CD14-positive monocyte (primary cell): ENCODE data around the gene MCMBP. TPM values are rescaled to one million over a fixed set of nuclear protein-coding genes. Genes with fewer than 3 reads are reported as not detected.
A peak's percentile ranks its signal among the peaks of the same experiment; 100 is the strongest.

ENCODE experiments used
- DNase-seq, 3 donors: peaks; one replicate each; pipeline ENCODE4 v3.0.0-alpha.2; 2011 to 2022
- H2AFZ ChIP-seq: 2 replicates; pipeline ENCODE4 v1.6.0; 2012; ENCODE audit warnings: mild to moderate bottlenecking, low read depth, low read length, inconsistent platforms; ENCODE audit not compliant: insufficient read depth, poor library complexity, severe bottlenecking
- H3K27ac ChIP-seq, 2 donors: 1 replicate in 1 of 2; 2 replicates in 1 of 2; pipeline ENCODE4 v1.5.1; 2012 to 2013; ENCODE audit warnings: low read length in 2 of 2, control low read depth in 1 of 2, inconsistent platforms in 1 of 2, low read depth in 1 of 2, mild to moderate bottlenecking in 1 of 2
- H3K27me3 ChIP-seq, 2 donors: one replicate each; pipeline versions ENCODE4 v1.6.0 to v1.6.1; 2011 to 2013; ENCODE audit warnings: low read length in 2 of 2; ENCODE audit not compliant: control insufficient read depth in 2 of 2, insufficient read depth in 2 of 2
- H3K36me3 ChIP-seq, 2 donors: replicated peaks in 1 of 2; 1 replicate in 1 of 2; 2 replicates in 1 of 2; pipeline versions ENCODE4 v1.5.1 to v1.6.1; 2012 to 2013; ENCODE audit warnings: low read length in 2 of 2, control low read depth in 1 of 2, inconsistent platforms in 1 of 2, mild to moderate bottlenecking in 1 of 2; ENCODE audit not compliant: insufficient read depth in 2 of 2, control insufficient read depth in 1 of 2
- H3K4me1 ChIP-seq, 2 donors: 1 replicate in 1 of 2; 2 replicates in 1 of 2; pipeline versions ENCODE4 v1.5.1 to v1.6.1; 2012 to 2013; ENCODE audit warnings: low read length in 2 of 2, control low read depth in 1 of 2, inconsistent platforms in 1 of 2, mild to moderate bottlenecking in 1 of 2, moderate library complexity in 1 of 2; ENCODE audit not compliant: insufficient read depth in 2 of 2, control insufficient read depth in 1 of 2
- H3K4me2 ChIP-seq: replicated peaks from 2 replicates; pipeline ENCODE3; 2012; ENCODE audit warnings: low read length, moderate library complexity, mild to moderate bottlenecking; ENCODE audit not compliant: poor library complexity, severe bottlenecking; ENCODE audit errors: extremely low read depth
- H3K4me3 ChIP-seq, 3 experiments: fragments of 200-600 bp in 1 of 3; sonication (generic) in 1 of 3; replicated peaks in 1 of 3; 1 replicate in 2 of 3; 2 replicates in 1 of 3; pipeline ENCODE4 v1.5.1; 2011 to 2013; ENCODE audit warnings: low read length in 3 of 3, mild to moderate bottlenecking in 3 of 3, control low read depth in 2 of 3, low read depth in 2 of 3, inconsistent platforms in 1 of 3, moderate library complexity in 1 of 3
- H3K79me2 ChIP-seq: 2 replicates; pipeline ENCODE4 v1.6.0; 2012; ENCODE audit warnings: mild to moderate bottlenecking, control low read depth, inconsistent platforms, low read length, moderate library complexity; ENCODE audit not compliant: insufficient read depth
- H3K9ac ChIP-seq: 2 replicates; pipeline ENCODE4 v1.6.0; 2017; ENCODE audit warnings: low read length, mild to moderate bottlenecking; ENCODE audit not compliant: insufficient read depth, poor library complexity, severe bottlenecking
- H3K9me3 ChIP-seq, 2 donors: replicated peaks in 1 of 2; 1 replicate in 1 of 2; 2 replicates in 1 of 2; pipeline versions ENCODE4 v1.5.1 to v1.6.1; 2012 to 2013; ENCODE audit warnings: low read length in 2 of 2, control low read depth in 1 of 2; ENCODE audit not compliant: control insufficient read depth in 1 of 2, insufficient read depth in 1 of 2
- H4K20me1 ChIP-seq: 2 replicates; pipeline ENCODE4 v1.6.0; 2012; ENCODE audit warnings: mild to moderate bottlenecking, low read length, control low read depth, moderate library complexity; ENCODE audit not compliant: insufficient read depth
- H3K27ac Mint-ChIP-seq, 7 donors: one replicate each; pipeline ENCODE4 v1.8.0; 2020; ENCODE audit warnings: mild to moderate bottlenecking in 7 of 7, mixed read lengths in 7 of 7, moderate library complexity in 6 of 7, inconsistent platforms in 2 of 7
- H3K27me3 Mint-ChIP-seq, 3 donors: one replicate each; pipeline ENCODE4 v1.8.0; 2021 to 2022; ENCODE audit warnings: low read depth in 3 of 3, mild to moderate bottlenecking in 3 of 3, mixed read lengths in 3 of 3, moderate library complexity in 3 of 3, inconsistent platforms in 1 of 3
- H3K36me3 Mint-ChIP-seq, 2 donors: one replicate each; pipeline ENCODE4 v1.8.0; 2020; ENCODE audit warnings: mixed read lengths in 2 of 2, inconsistent platforms in 1 of 2, mild to moderate bottlenecking in 1 of 2
- H3K4me1 Mint-ChIP-seq: one replicate; pipeline ENCODE4 v1.8.0; 2020; ENCODE audit warnings: mild to moderate bottlenecking, mixed read lengths
- H3K4me3 Mint-ChIP-seq, 2 donors: one replicate each; pipeline ENCODE4 v1.8.0; 2020; ENCODE audit warnings: mild to moderate bottlenecking in 2 of 2, mixed read lengths in 2 of 2, moderate library complexity in 1 of 2
- H3K9me3 Mint-ChIP-seq, 7 donors: one replicate each; pipeline ENCODE4 v1.8.0; 2020 to 2022; ENCODE audit warnings: mixed read lengths in 7 of 7, mild to moderate bottlenecking in 6 of 7, moderate library complexity in 6 of 7, inconsistent platforms in 2 of 7
- CTCF ChIP-seq: fragments of 200-600 bp; IDR thresholded peaks from one replicate; pipeline ENCODE4 v1.8.0; 2022; ENCODE audit warnings: antibody characterized with exemption, mild to moderate bottlenecking
- WGBS: methylation state at CpG from one replicate; pipeline ENCODE4 v1.1.5; 2013; ENCODE audit warnings: missing lambda C conversion rate; ENCODE audit not compliant: insufficient coverage; 5-methylcytosine and 5-hydroxymethylcytosine counted together
- intact Hi-C, 2 donors: fragments of 100-400 bp; cut with micrococcal nuclease; formaldehyde crosslinking; loops; one replicate each; pipeline versions ENCODE4 v1.15.0 to v1.15.1; 2023
- polyA plus RNA-seq, 3 donors: library from polyadenylated mRNA; depleted of rRNA in 1 of 3; unstranded in 2 of 3; stranded (reverse) in 1 of 3; fragments of 300-500 nt in 2 of 3; fragments of >200 nt in 1 of 3; fragmentation: Illumina TruSeq in 2 of 3; gene quantifications; 1 replicate in 2 of 3; 2 replicates in 1 of 3; pipeline ENCODE4 v1.2.3, GENCODE V29; 2012 to 2021

The MCMBP gene
- polyA plus RNA-seq, 3 donors = 40.3 to 96.7 (median 75.3) TPM

DNA sequence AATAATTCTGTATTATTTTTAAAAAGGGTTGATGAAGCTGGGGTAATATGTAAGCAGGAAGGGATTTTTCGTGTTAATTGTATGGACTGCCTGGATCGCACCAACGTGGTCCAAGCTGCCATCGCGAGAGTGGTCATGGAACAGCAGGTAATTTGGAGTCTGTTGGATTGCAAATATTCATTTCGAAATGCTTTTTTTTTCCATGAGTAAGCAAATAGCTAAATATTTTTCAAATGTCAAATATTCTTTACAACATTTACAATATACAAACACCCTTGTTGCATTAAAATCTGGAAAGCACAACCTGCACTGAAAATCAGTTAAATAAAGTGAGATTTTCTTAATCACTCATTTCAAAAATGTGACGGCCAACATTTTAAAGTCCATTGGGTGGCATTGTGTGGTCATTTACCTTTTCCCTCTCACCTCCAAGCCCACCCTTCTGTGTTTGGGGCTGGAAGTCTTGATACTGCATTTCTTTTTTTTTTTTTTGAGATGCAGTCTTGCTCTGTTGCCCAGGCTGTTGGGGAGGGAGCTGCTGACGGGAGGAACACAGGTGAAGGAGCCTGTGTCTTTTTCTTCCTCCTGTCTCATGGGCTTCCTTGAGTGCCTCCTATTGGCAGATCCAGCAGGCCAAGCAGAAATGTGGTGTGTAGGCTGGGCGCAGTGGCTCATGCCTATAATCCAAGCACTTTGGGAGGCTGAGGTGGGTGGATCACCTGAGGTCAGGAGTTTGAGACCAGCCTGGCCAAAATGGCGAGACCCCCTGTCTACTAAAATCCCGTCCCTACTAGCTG lies 66.1 kb downstream of the MCMBP start:
- Histone ChIP-seq H3K9me3 (no peaks in the 10 kb centered on the region), H4K20me1 (no peaks in the 10 kb centered on the region), H3K36me3 (peaks cover 0 to 34% of the 10 kb centered on the region in 2 donors), H3K27ac (no peak overlapping the region), H2AFZ (no peak overlapping the region), H3K27me3 (no peaks in the 10 kb centered on the region), H3K9ac (no peak overlapping the region), H3K4me3 (no peak overlapping the region), H3K4me1 (no peaks in the 10 kb centered on the region), H3K79me2 (no peaks in the 10 kb centered on the region), H3K4me2 (no peak overlapping the region)
- WGBS = 97% methylated on average over 8 of the region's 11 CpGs
- no peak for DNase-seq
- peaks cover 22 to 28% of the 10 kb centered on the region in 2 donors for H3K36me3 Mint-ChIP-seq
- no peaks in the 10 kb centered on the region for H3K9me3 Mint-ChIP-seq
- H3K27me3 Mint-ChIP-seq = peaks cover 0 to 2% (median 0%) of the 10 kb centered on the region in 3 donors
- intact Hi-C loops = no loop called here
- H3K27ac Mint-ChIP-seq = peak overlapping the region in 1 of 7 donors; percentile 61
- H3K4me3 Mint-ChIP-seq = no peak overlapping the region
- TF ChIP-seq CTCF = no peak
- peaks cover 2% of the 10 kb centered on the region for H3K4me1 Mint-ChIP-seq

DNA sequence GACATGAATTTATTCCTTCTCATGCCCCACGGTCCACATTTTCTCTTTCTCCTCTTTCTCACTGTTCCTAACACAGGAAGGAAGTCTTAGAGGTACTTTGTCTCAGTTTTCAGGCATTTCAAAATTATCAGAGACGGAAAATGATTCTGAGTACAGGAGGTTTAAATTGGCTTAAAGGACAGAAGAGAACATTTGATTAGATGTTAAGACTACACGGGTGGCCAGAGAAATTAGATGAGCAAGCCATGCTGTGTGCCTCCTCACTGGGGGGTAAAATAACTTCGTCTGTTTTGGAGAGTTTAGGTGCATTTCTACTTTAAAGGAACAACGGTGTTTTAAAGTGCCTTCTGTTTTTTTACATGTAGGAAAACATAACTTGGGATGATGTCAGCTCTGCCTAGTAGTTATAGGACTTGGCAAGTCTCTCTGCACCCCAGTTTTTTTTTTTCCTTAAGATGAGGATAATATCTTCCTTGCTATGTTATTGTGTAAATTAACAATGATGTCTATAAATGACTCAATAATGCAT lies 66.9 kb downstream of the MCMBP start:
- H3K27ac Mint-ChIP-seq = no peak overlapping the region
- peaks cover 2% of the 10 kb centered on the region for H3K4me1 Mint-ChIP-seq
- Histone ChIP-seq H3K36me3 (peaks cover 0 to 30% of the 10 kb centered on the region in 2 donors), H3K4me3 (no peak overlapping the region), H4K20me1 (no peaks in the 10 kb centered on the region), H3K27me3 (no peaks in the 10 kb centered on the region), H3K79me2 (no peaks in the 10 kb centered on the region), H3K9ac (no peak overlapping the region), H3K9me3 (no peaks in the 10 kb centered on the region), H3K4me2 (no peak overlapping the region), H2AFZ (no peak overlapping the region), H3K4me1 (no peaks in the 10 kb centered on the region), H3K27ac (no peak overlapping the region)
- intact Hi-C loops = no loop called here
- no peak for DNase-seq
- peaks cover 22 to 28% of the 10 kb centered on the region in 2 donors for H3K36me3 Mint-ChIP-seq
- WGBS = 52% methylated on average over 2 of the region's 5 CpGs
- no peak for TF ChIP-seq CTCF
- H3K27me3 Mint-ChIP-seq = peaks cover 0 to under 1% (median 0%) of the 10 kb centered on the region in 3 donors
- H3K9me3 Mint-ChIP-seq = no peaks in the 10 kb centered on the region
- H3K4me3 Mint-ChIP-seq = no peak overlapping the region
